Measurements from ENCODE around the gene LRRC1. TPM values are rescaled to one million over a fixed set of nuclear protein-coding genes. Genes with fewer than 3 reads are reported as not detected.

The LRRC1 gene
- total RNA-seq, 1 experiment from 2014 or later = 18.1 TPM

GRCh38 chr6:53750052-53750650 is 44.7 kb upstream of the LRRC1 start:
- ATAC-seq = no peak
- CTCF ChIA-PET = no interaction called here

GRCh38 chr6:53751417-53751816 is 43.4 kb upstream of the LRRC1 start:
- DNase-seq = no peak
- Histone ChIP-seq H3K4me1 (ENCODE audit: insufficient read depth, low read length) (peaks cover 29% of the 10 kb centered on the region), H3K27ac (ENCODE audit: low read length) (no peak overlapping the region), H3K36me3 (ENCODE audit: low read depth, low read length) (no peaks in the 10 kb centered on the region), H2AFZ (ENCODE audit: low read length) (no peak overlapping the region), H3K4me3 (ENCODE audit: low read length) (no peak overlapping the region), H3K9me2 (replicated peaks; ENCODE audit: low read length) (0 out of 2 replicates have a peak, but pooled peaks cover 4% of the 10 kb centered on the region), H3K79me2 (ENCODE audit: low read length) (no peaks in the 10 kb centered on the region), H3K4me2 (ENCODE audit: low read length) (no peak overlapping the region), H3K27me3 (ENCODE audit: low read length) (no peaks in the 10 kb centered on the region), H3K9ac (ENCODE audit: low read length) (no peak overlapping the region), H3F3A (ENCODE audit: low read length, unreplicated experiment) (peaks cover 4% of the 10 kb centered on the region), H4K20me1 (ENCODE audit: low read length) (no peaks in the 10 kb centered on the region), H3K9me3 (ENCODE audit: low read length) (no peaks in the 10 kb centered on the region)
- TF ChIP-seq EZH2 (IDR thresholded peaks at IDR 0.05; ENCODE audit: low read length, unreplicated experiment) = no peak
- no peak for TF ChIP-seq CTCF (conservative IDR thresholded peaks at IDR 0.05; ENCODE audit: low read depth, low read length)
- intact Hi-C loops (cut with micrococcal nuclease) = loop anchor here (5.0 kb wide), 1 partner anchor 41 kb away; no protein-coding TSS in a partner anchor
- no TSS peak for BruUV-seq (replicated peaks)
- POLR2A ChIA-PET (ENCODE audit: unreplicated experiment) = no interaction called here
- ATAC-seq = no peak
- CTCF ChIA-PET = no interaction called here

More at GRCh38 chr6:53750052-53750650, 44.7 kb upstream of the LRRC1 start:
- no peak for DNase-seq
- Histone ChIP-seq H3K9me3 (ENCODE audit: low read length) (no peaks in the 10 kb centered on the region), H3K27me3 (ENCODE audit: low read length) (no peaks in the 10 kb centered on the region), H3K4me1 (ENCODE audit: insufficient read depth, low read length) (peaks cover 32% of the 10 kb centered on the region), H3K4me2 (ENCODE audit: low read length) (no peak overlapping the region), H3K9me2 (replicated peaks; ENCODE audit: low read length) (0 out of 2 replicates have a peak, but pooled peaks cover 4% of the 10 kb centered on the region), H3K4me3 (ENCODE audit: low read length) (no peak overlapping the region), H3K9ac (ENCODE audit: low read length) (no peak overlapping the region), H3K27ac (ENCODE audit: low read length) (no peak overlapping the region), H3F3A (ENCODE audit: low read length, unreplicated experiment) (peaks cover 4% of the 10 kb centered on the region), H2AFZ (ENCODE audit: low read length) (no peak overlapping the region), H4K20me1 (ENCODE audit: low read length) (no peaks in the 10 kb centered on the region), H3K36me3 (ENCODE audit: low read depth, low read length) (no peaks in the 10 kb centered on the region), H3K79me2 (ENCODE audit: low read length) (no peaks in the 10 kb centered on the region)
- intact Hi-C loops (cut with micrococcal nuclease) = loop anchor here (5.0 kb wide), 1 partner anchor 42 kb away; no protein-coding TSS in a partner anchor
- TF ChIP-seq EZH2phosphoT487 (IDR thresholded peaks at IDR 0.05; ENCODE audit: borderline replicate concordance, low read length) (no peak), EZH2 (IDR thresholded peaks at IDR 0.05; ENCODE audit: low read length, unreplicated experiment) (no peak), CTCF (conservative IDR thresholded peaks at IDR 0.05; ENCODE audit: low read depth, low read length) (no peak)
- POLR2A ChIA-PET (ENCODE audit: unreplicated experiment) = interaction anchor here (0.6 to 1.1 kb wide), 2 partner anchors 45 to 378 kb away, joined by 3 read pairs; partner anchors contain the start of gene LRRC1
- no TSS peak for BruUV-seq (replicated peaks)

GRCh38 chr6:53752440-53752839 is 42.4 kb upstream of the LRRC1 start:
- no peak; the same call in 1 of the 2 replicates for ATAC-seq
- TSS peak; percentile 94 for BruUV-seq (replicated peaks)
- Histone ChIP-seq H4K20me1 (ENCODE audit: low read length) (no peaks in the 10 kb centered on the region), H3K27me3 (ENCODE audit: low read length) (no peaks in the 10 kb centered on the region), H3K9ac (ENCODE audit: low read length) (no peak overlapping the region), H3K9me3 (ENCODE audit: low read length) (no peaks in the 10 kb centered on the region), H3K4me3 (ENCODE audit: low read length) (peak overlapping the region; percentile 14; the same call in 1 of the 2 replicates), H3K4me2 (ENCODE audit: low read length) (peak overlapping the region; percentile 64), H3K36me3 (ENCODE audit: low read depth, low read length) (no peaks in the 10 kb centered on the region), H3K4me1 (ENCODE audit: insufficient read depth, low read length) (peaks cover 22% of the 10 kb centered on the region), H2AFZ (ENCODE audit: low read length) (peak overlapping the region; percentile 23), H3K27ac (ENCODE audit: low read length) (peak overlapping the region; percentile 43), H3K79me2 (ENCODE audit: low read length) (no peaks in the 10 kb centered on the region), H3F3A (ENCODE audit: low read length, unreplicated experiment) (peaks cover 4% of the 10 kb centered on the region), H3K9me2 (replicated peaks; ENCODE audit: low read length) (0 out of 2 replicates have a peak, but pooled peaks cover 4% of the 10 kb centered on the region)
- TF ChIP-seq CTCF (conservative IDR thresholded peaks at IDR 0.05; ENCODE audit: low read depth, low read length) (no peak), EZH2 (IDR thresholded peaks at IDR 0.05; ENCODE audit: low read length, unreplicated experiment) (no peak), EZH2phosphoT487 (IDR thresholded peaks at IDR 0.05; ENCODE audit: borderline replicate concordance, low read length) (no peak)
- intact Hi-C loops (cut with micrococcal nuclease) = loop anchor here (5.0 kb wide), 1 partner anchor 40 kb away; no protein-coding TSS in a partner anchor
- ChIA-PET POLR2A (ENCODE audit: unreplicated experiment) (interaction anchor here (0.7 to 1.0 kb wide), 3 partner anchors 17 to 44 kb away, joined by 3 to 5 read pairs (median 4); no protein-coding TSS in a partner anchor), CTCF (interaction anchor here (1.0 to 1.2 kb wide), 2 partner anchors 34 to 204 kb away, joined by 3 to 5 read pairs; no protein-coding TSS in a partner anchor)
- DNase-seq = no peak

Data from PC-3 (cell line).